HG03103 (cell line): ENCODE data around the gene CTH.
"Not testable (repeated sequence)": the region's sequence is repeated elsewhere in the genome, so short reads cannot be mapped to it uniquely, and the experiment has no call there.

Experiments
- ATAC-seq: cut with Tn5 transposase; IDR thresholded peaks from one replicate; pipeline ENCODE4 v1.9.1; 2021; ENCODE audit warnings: low read depth; ENCODE audit not compliant: unreplicated experiment

CTH gene

DNA sequence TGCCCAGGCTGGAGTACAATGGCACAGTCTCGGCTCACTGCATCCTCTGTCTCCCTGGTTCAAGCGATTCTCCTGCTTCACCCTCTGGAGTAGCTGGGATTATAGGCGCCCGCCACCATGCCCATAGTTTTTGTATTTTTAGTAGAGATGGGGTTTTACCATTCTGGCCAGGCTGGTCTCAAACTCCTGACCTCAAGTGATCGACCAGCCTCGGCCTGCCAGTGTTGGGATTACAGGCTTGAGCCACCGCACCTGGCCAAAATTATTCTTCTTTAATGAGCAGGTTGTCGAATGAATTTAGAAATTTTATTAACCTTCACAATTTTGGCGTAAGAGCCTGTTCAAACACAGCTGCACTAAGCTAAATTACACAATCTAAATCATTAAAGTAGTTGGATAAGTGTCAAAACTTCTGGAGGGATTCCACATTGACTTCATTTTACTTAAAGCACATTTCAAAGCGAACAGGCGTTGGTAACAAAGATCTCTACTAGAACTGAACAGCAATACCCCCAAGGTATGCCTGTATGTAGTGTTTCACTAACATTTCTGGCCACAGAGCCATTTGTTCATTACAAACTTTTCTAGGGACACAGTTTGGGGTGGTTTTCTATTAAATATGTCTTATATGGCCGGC, 5.2 kb upstream of the CTH start:
- no peak for ATAC-seq

DNA sequence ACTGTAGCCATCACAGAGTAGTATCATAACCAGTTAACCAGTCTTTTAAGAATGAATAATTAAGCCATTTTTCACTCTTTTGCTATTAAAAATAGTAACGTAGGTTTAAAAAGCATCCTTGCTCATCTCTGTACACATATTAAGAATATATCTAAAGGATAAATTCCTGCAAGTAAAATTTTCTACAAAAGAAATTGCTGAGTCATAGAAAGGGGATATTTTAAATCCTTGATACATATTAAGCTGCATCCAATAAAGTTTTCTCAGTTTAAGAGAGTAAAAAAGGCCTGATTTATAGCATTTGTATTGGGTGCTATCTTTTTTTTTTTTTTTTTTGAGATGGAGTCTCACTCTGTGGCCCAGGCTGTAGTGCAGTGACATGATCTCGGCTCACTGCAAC, 1.9 kb upstream of the CTH start:
- no peak for ATAC-seq

DNA sequence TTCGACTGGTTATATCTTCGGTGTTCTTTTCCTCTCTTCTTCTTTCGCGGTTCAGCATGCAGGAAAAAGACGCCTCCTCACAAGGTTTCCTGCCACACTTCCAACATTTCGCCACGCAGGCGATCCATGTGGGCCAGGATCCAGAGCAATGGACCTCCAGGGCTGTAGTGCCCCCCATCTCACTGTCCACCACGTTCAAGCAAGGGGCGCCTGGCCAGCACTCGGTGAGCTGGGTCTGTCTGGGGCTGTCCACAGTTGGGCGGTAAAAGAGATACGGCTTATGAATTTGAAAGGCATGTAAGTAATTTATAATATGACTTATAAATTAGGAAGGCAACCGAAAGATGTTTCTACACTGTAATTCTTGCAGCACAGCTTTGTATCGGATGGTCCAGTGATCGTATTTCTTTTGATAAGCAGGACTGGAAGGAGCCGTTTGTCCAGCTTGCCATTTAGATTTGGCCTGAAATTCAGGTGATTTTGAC, 334 bp downstream of the CTH start:
- ATAC-seq, result no peak

DNA sequence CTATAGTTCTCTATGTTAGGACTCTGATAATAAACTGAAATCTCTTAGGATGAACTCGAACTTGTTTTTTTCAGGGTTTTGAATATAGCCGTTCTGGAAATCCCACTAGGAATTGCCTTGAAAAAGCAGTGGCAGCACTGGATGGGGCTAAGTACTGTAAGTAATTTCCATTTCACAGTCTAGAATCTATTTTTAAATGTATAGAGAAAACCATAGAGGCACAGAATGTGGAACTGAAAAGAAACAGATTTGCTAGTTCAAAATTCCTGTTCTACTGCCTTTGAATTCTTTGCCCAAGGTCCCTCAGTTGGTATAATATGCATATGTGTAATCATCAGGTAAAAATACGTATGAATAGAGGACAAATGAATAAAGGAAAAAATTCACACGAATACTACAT, 4.8 kb downstream of the CTH start:
- peak; percentile 17 for ATAC-seq

DNA sequence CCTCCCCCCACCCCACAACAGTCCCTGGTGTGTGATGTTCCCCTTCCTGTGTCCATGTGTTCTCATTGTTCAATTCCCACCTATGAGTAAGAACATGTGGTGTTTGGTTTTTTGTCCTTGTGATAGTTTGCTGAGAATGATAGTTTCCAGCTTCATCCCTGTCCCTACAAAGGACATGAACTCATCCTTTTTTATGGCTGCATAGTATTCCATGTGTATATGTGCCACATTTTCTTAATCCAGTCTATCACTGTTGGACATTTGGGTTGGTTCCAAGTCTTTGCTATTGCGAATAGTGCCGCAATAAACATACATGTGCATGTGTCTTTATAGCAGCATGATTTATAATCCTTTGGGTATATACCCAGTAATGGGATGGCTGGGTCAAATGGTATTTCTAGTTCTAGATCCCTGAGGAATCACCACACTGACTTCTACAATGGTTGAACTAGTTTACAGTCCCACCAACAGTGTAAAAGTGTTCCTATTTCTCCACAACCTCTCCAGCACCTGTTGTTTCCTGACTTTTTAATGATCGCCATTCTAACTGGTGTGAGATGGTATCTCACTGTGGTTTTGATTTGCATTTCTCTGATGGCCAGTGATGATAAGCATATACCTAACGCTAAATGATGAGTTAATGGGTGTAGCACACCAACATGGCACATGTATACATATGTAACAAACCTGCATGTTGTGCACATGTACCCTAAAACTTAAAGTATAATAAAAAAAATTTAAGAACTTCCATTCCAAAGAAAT, 8.1 kb downstream of the CTH start:
- ATAC-seq, result not testable (repeated sequence)

GRCh38 chr1:70420320-70420719, 9.3 kb downstream of the CTH start:
- no peak for ATAC-seq

- ATAC-seq, result no peak
These were observed 15.4 kb downstream of the CTH start for GRCh38 chr1:70426154-70427131.

GRCh38 chr1:70427976-70428375, 16.9 kb downstream of the CTH start:
- ATAC-seq, result no peak

GRCh38 chr1:70429219-70429618, 18.2 kb downstream of the CTH start:
- no peak for ATAC-seq

DNA sequence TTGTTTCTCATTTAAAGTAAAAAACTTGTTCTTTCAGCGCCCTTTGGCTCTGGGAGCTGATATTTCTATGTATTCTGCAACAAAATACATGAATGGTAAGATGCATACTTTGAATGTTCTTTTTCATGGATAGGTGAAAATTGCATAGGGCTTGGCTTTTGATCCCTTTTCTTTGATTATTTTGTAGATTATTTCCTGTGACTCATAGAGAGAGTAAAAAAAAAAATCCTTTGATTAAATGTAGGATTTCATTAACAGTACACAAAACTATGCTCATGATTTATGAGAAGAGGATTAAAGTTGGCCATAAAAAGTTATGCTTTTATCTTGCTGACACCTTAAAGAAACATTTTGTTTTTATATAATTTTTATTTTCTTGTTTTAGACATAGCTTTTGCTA, 18.7 kb downstream of the CTH start:
- no peak for ATAC-seq

GRCh38 chr1:70431317-70431716, 20.2 kb downstream of the CTH start:
- no peak for ATAC-seq

DNA sequence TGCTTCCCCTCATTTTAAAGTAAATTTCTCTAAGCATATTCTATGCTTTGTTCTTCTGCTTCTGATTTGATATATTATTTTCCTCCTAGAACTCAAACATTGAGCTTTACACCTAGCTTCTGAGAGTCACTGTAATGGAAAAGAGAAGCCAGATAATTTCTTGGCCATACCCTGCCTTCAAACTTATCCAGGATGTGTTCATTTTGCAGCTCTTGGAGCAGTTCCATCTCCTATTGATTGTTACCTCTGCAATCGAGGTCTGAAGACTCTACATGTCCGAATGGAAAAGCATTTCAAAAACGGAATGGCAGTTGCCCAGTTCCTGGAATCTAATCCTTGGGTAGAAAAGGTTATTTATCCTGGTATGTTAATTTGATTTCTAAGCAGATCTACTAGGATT, 20.8 kb downstream of the CTH start:
- ATAC-seq, result no peak

- no peak for ATAC-seq
These were observed 23.3 kb downstream of the CTH start for GRCh38 chr1:70434253-70434859.

DNA sequence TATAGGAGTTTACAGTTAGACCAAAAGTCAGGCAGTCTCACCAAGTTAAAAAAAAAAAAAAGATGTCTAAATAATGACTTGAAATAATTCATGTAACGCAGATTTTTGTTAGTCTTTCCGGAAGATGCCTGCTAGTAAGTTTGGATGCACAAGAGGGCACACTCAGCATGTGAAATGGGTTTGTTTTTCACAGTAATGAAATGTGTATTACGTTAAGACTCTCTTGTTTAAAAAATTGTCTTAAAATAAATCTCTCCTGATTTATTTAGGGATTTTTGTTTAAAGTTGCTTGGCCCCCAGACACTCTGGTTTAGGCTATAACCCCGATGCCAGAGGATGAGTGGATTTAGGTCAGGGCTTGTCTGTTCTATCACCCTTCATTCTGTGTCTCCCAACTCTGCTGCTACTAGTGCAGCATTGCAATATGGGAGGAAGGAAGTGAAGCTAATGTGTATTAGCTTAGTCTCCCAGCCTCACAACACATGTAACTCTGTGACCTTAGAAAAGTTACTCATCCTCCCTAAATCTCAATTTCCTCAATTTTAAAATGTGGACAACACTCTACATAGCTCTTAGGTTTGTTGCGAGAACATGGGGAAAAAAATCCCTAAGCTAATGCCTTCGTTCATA, 25.7 kb downstream of the CTH start:
- no peak for ATAC-seq

DNA sequence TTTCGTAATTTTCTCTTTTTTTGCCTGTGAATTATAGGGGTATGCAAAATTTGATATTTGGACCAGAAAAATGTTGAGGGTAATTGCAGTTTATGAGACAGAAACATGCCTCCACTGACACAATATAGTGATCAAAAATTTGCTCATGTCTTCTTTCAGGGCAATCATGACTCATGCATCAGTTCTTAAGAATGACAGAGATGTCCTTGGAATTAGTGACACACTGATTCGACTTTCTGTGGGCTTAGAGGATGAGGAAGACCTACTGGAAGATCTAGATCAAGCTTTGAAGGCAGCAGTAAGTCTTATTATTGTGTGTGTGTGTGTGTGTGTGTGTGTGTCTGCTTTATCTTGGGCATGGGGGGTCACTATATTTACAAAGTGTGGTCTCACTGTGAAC, 27.5 kb downstream of the CTH start:
- no peak for ATAC-seq

GRCh38 chr1:70440642-70441391, 29.7 kb downstream of the CTH start:
- ATAC-seq, result no peak

- ATAC-seq, result no peak
These were observed 30.4 kb downstream of the CTH start for GRCh38 chr1:70441392-70442035.

DNA sequence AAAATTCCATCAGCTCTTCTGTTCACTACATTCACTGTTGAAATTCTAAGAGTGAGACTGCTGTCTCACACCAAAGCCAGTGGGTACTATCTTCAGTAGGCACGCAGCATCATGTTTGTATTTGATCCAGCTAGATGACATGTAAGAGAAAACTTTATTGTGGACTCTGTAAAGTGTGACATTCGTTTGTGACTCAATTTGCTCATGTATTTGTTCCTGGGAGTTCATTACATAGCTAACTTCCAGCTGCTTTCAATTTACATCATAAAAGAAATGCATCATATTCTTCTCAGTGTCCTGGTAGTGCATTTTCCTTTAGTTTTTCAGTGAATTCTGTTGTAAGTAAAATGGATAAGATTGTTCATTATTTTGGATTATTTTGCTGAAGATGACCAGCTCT, 31.4 kb downstream of the CTH start:
- ATAC-seq, result no peak

- ATAC-seq, result no peak
These were observed 32.7 kb downstream of the CTH start for GRCh38 chr1:70443739-70444138.
